Measurements from ENCODE around the gene DHRS7B.
"Not testable (repeated sequence)": the region's sequence is repeated elsewhere in the genome, so short reads cannot be mapped to it uniquely, and the experiment has no call there.

The DHRS7B gene

GRCh38 chr17:21098934-21099689 lies 27.7 kb upstream of the DHRS7B start:
- Mint-ChIP-seq H3K27me3 (no peaks in the 10 kb centered on the region), H3K4me3 (peak overlapping the region; percentile 89 to 94), H3K9me3 (no peaks in the 10 kb centered on the region), H3K27ac (peak overlapping the region; percentile 92), H3K36me3 (no peaks in the 10 kb centered on the region), H3K4me1 (peaks cover 5 to 12% of the 10 kb centered on the region in 2 donors)
- DNase-seq: peak; percentile 74
- ATAC-seq (replicated peaks): peak; percentile 97

- H3K4me3 Mint-ChIP-seq: no peak overlapping the region
- H3K36me3 Mint-ChIP-seq: no peaks in the 10 kb centered on the region
- H3K4me1 Mint-ChIP-seq: peaks cover 5 to 12% of the 10 kb centered on the region in 2 donors
- no peaks in the 10 kb centered on the region for H3K27me3 Mint-ChIP-seq
- H3K9me3 Mint-ChIP-seq: no peaks in the 10 kb centered on the region
- no peak for DNase-seq
- H3K27ac Mint-ChIP-seq: no peak overlapping the region
- no peak for ATAC-seq (replicated peaks)
These were observed 26.1 kb upstream of the DHRS7B start for GRCh38 chr17:21100636-21101035.

GRCh38 chr17:21104608-21105007 lies 22.2 kb upstream of the DHRS7B start:
- peak overlapping the region; percentile 16 for H3K27ac Mint-ChIP-seq
- no peak for ATAC-seq (replicated peaks)

DNA sequence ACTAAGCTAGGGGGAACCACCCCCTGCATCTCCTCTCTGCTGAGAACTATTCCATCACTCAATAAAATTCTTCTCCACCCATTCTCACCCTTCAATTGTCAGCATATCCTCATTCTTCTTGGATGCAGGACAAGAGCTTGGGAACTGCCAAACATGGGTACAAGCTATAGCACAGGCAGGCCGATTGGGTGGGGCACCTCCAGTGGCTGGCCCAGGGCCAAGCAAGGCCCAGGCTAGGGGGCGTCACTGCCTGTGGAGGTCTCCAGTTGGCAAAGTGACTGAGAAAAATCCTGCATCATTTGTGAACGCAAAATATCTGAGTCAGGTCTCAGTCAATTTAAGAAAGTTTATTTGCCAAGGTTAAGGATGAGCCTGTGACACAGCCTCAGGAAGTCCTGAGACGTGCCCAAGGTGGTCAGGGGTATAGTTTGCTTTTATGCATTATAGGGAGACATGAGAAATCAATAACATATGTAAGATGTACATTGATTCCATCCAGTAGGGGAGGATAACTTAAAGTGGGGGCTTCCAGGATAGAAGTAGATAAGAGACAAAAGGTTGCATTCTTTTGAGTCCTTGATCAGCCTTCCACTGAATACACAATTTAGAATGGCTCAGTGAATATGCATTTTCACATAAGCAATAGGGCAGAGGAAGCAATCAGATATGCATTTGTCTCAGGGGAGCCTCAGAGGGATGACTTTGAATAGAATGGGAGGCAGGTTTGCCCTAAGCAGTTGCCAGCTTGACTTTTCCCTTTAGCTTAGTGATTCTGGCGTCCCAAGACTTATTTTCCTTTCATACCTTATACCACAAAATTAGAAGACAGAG lies 21.5 kb upstream of the DHRS7B start:
- no peaks in the 10 kb centered on the region for H3K9me3 Mint-ChIP-seq
- peak overlapping the region; percentile 16 for H3K27ac Mint-ChIP-seq

More at GRCh38 chr17:21104608-21105007, 22.2 kb upstream of the DHRS7B start:
- no peak for DNase-seq
- no peaks in the 10 kb centered on the region for H3K36me3 Mint-ChIP-seq
- no peaks in the 10 kb centered on the region for H3K9me3 Mint-ChIP-seq
- H3K27me3 Mint-ChIP-seq: peaks cover 0 to 4% of the 10 kb centered on the region in 2 donors
- no peak overlapping the region for H3K4me3 Mint-ChIP-seq
- peaks cover 2 to 7% of the 10 kb centered on the region in 2 donors for H3K4me1 Mint-ChIP-seq

DNA sequence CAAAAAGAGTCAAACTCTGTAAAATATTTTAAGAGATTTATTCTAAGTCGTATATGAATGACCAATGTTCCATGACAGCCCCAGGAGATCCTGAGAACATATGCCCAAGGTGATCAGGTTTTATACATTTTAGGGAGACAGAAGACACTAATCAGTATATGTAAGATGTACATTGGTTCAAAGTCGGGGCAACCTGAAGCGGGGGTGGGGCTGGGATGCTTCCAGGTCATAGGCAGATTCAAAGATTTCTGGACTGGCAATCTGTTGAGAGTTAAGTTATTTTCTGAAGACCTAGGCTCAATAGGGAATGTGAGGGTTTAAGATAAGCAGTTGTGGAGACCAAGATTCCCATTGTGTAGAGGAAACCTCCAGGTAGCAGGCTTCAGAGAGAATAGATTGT lies 20.4 kb upstream of the DHRS7B start:
- Mint-ChIP-seq H3K27ac (no peak overlapping the region), H3K27me3 (peaks cover 0 to 4% of the 10 kb centered on the region in 2 donors)
- no peak for ATAC-seq (replicated peaks)

More for the DNA sequence above, 21.5 kb upstream of the DHRS7B start:
- DNase-seq: no peak
- H3K4me1 Mint-ChIP-seq: no peaks in the 10 kb centered on the region
- no peak overlapping the region for H3K4me3 Mint-ChIP-seq
- no peak for ATAC-seq (replicated peaks)
- no peaks in the 10 kb centered on the region for H3K36me3 Mint-ChIP-seq
- H3K27me3 Mint-ChIP-seq: peaks cover 0 to 4% of the 10 kb centered on the region in 2 donors

GRCh38 chr17:21107067-21107650 lies 19.6 kb upstream of the DHRS7B start:
- not testable (repeated sequence) for ATAC-seq (replicated peaks); H3K4me1 Mint-ChIP-seq; DNase-seq; H3K27ac Mint-ChIP-seq; H3K4me3 Mint-ChIP-seq; H3K27me3 Mint-ChIP-seq; H3K36me3 Mint-ChIP-seq; H3K9me3 Mint-ChIP-seq

More for the DNA sequence above, 20.4 kb upstream of the DHRS7B start:
- no peak for DNase-seq
- no peaks in the 10 kb centered on the region for H3K4me1 Mint-ChIP-seq
- H3K4me3 Mint-ChIP-seq: no peak overlapping the region
- H3K36me3 Mint-ChIP-seq: no peaks in the 10 kb centered on the region
- no peaks in the 10 kb centered on the region for H3K9me3 Mint-ChIP-seq

- DNase-seq (no peak), ATAC-seq (replicated peaks) (no peak)
- no peaks in the 10 kb centered on the region for H3K36me3 Mint-ChIP-seq
- H3K4me3 Mint-ChIP-seq: no peak overlapping the region
- no peak overlapping the region for H3K27ac Mint-ChIP-seq
- H3K4me1 Mint-ChIP-seq: no peaks in the 10 kb centered on the region
- H3K27me3 Mint-ChIP-seq: peaks cover 0 to 4% of the 10 kb centered on the region in 2 donors
- no peaks in the 10 kb centered on the region for H3K9me3 Mint-ChIP-seq
These were observed 18.1 kb upstream of the DHRS7B start for GRCh38 chr17:21108651-21109050.

DNA sequence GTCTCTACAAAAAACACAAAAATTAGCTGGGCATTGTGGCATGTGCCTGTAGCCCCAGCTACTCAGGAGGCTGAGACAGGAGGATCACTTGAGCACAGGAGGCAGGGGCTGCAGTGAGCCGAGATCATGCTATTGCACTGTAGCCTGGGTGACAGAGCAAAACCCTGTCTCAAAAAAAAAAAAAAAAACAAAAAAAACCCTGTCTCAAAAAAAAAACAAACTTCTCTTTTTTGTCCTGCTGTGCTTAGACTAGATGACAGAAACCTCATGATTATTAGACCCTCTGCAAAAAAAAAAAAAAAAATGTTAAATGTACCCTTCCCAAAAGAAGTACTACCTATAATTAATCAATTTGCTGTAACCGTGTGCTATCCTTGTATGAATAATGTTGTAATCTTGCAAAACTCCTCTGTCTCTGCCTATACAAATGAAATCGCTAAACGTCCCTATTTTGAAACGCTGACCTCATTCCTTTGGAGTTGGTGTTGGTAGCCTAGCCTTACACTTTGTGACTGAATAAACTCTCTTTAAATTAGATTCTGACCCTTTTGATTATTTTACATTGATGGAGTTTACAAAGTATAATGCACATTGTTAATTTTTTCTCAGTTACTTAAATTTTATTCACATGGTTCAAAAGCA lies 13.6 kb upstream of the DHRS7B start:
- ATAC-seq (replicated peaks) (no peak), DNase-seq (no peak)
- Mint-ChIP-seq H3K4me1 (no peaks in the 10 kb centered on the region), H3K9me3 (no peaks in the 10 kb centered on the region), H3K4me3 (no peak overlapping the region), H3K27me3 (no peaks in the 10 kb centered on the region), H3K27ac (no peak overlapping the region), H3K36me3 (no peaks in the 10 kb centered on the region)

GRCh38 chr17:21113716-21114115 lies 13.0 kb upstream of the DHRS7B start:
- Mint-ChIP-seq H3K4me3 (no peak overlapping the region), H3K4me1 (no peaks in the 10 kb centered on the region), H3K9me3 (no peaks in the 10 kb centered on the region), H3K27ac (no peak overlapping the region), H3K36me3 (no peaks in the 10 kb centered on the region), H3K27me3 (no peaks in the 10 kb centered on the region)
- no peak for DNase-seq
- ATAC-seq (replicated peaks): peak in 1 of 2 donors; percentile 45

DNA sequence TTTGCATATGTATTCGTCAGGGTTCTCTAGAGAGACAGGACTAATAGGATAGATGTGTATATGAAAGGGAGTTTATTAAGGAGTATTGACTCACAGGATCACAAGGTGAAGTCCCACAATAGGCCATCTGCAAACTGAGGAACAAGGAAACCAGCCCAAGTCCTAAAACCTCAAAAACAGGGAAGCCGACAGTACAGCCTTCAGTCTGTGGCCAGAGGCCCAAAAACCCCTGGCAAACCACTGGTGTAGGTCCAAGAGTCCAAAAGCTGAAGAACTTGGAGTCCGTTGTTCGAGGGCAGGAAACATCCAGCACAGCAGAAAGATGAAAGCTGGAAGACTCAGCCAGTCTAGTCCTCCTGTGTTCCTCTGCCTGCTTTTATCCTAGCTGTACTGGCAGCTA lies 12.0 kb upstream of the DHRS7B start:
- H3K27me3 Mint-ChIP-seq; H3K36me3 Mint-ChIP-seq; ATAC-seq (replicated peaks); H3K27ac Mint-ChIP-seq; H3K4me3 Mint-ChIP-seq; H3K9me3 Mint-ChIP-seq; H3K4me1 Mint-ChIP-seq; DNase-seq: not testable (repeated sequence)

DNA sequence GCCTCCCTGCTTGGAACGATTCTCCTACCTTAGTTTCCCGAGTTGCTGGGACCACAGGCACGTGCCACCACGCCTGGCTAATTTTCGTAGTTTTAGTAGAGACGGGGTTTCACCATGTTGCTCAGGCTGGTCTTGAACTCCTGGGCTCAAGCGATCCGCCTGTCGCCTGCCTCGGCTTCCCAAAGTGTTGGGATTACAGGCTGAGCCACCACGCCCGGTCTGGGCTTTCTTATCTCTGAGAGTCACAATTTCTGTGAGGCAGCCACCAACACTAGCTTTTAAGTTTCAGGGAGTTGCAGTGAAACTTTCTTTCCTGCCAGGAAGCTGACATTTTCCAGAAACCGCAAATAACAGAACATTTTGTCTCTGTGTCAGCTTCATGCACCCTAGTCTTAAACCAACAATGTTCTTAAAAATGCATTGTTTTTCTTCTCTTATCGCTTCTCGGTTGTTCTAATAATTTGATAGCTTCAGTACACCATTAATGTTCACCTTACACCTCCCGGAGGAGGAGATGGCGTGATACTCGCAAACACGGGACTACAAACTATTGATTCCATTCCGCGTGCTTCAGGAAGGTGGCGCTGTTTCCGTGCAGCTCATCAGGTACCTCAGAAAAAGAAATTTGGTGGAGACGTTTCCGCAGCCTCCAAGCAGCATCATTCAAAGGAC lies 7.4 kb upstream of the DHRS7B start:
- peaks cover 2 to 6% of the 10 kb centered on the region in 2 donors for H3K4me1 Mint-ChIP-seq
- peaks cover 4 to 6% of the 10 kb centered on the region in 2 donors for H3K27me3 Mint-ChIP-seq
- H3K9me3 Mint-ChIP-seq: no peaks in the 10 kb centered on the region
- DNase-seq: peak; percentile 35
- H3K36me3 Mint-ChIP-seq: no peaks in the 10 kb centered on the region
- ATAC-seq (replicated peaks): peak; percentile 88 to 90
- no peak overlapping the region for H3K4me3 Mint-ChIP-seq
- H3K27ac Mint-ChIP-seq: no peak overlapping the region

DNA sequence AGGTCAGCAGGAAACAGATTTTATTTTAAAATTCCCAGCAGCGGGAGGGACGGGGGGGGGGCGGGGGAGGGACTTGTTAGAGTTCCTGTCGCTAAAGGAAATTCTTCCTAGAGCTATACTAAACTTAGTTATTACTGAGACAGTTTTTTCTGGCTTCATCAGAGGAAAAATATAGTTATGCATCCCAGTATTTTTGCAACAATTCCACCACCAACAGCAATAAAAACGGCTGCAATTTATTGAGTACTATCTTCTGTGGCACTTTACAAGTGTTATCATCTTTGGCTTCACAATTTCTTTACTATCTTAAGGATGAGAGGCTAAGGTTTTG lies 6.9 kb upstream of the DHRS7B start:
- DNase-seq (no peak), ATAC-seq (replicated peaks) (no peak)
- Mint-ChIP-seq H3K27ac (no peak overlapping the region), H3K9me3 (no peaks in the 10 kb centered on the region), H3K4me1 (peaks cover 3 to 9% of the 10 kb centered on the region in 2 donors), H3K27me3 (peaks cover 4 to 6% of the 10 kb centered on the region in 2 donors), H3K4me3 (no peak overlapping the region), H3K36me3 (no peaks in the 10 kb centered on the region)

DNA sequence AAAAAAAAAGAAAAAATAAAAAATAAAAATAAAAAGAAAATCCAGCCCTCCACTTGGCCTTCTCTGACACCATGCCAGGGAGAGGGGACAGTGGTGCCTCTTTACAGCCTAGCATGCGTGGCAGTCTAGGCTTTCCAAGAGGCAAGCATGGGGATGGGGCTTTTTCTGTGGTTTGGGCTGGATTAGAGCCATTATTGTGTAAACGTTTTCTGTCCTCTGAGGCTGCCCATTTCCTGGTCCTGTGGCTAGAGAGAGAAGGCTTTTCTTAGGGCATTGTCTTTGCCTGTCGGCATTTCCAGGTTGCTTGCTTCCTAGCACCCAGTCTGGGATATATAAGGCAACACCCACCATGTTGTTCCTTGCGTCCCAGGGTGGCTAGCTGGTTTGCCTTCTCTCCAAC lies 2.7 kb upstream of the DHRS7B start:
- peaks cover 4 to 6% of the 10 kb centered on the region in 2 donors for H3K27me3 Mint-ChIP-seq
- H3K36me3 Mint-ChIP-seq: peaks cover 0 to 3% of the 10 kb centered on the region in 2 donors
- H3K4me1 Mint-ChIP-seq: peaks cover 16 to 44% of the 10 kb centered on the region in 2 donors
- no peak for DNase-seq
- no peaks in the 10 kb centered on the region for H3K9me3 Mint-ChIP-seq
- ATAC-seq (replicated peaks): no peak
- no peak overlapping the region for H3K27ac Mint-ChIP-seq
- H3K4me3 Mint-ChIP-seq: no peak overlapping the region

- not testable (repeated sequence) for H3K36me3 Mint-ChIP-seq; H3K9me3 Mint-ChIP-seq; H3K27ac Mint-ChIP-seq; ATAC-seq (replicated peaks); H3K4me3 Mint-ChIP-seq; H3K27me3 Mint-ChIP-seq; DNase-seq
- peaks cover 16 to 44% of the 10 kb centered on the region in 2 donors for H3K4me1 Mint-ChIP-seq
These were observed 2.2 kb upstream of the DHRS7B start for GRCh38 chr17:21124517-21124916.

All from stimulated activated naive B cell treated with anti-CD40 and anti-IgM and Interleukin-4, amounts not matched to agents 10 μg/mL and 1 μg/mL and 100 μg/mL, for 72 hours (primary cell).